Measurements from ENCODE around the gene C12orf50.
A peak's percentile ranks its signal among the peaks of the same experiment; 100 is the strongest.

C12orf50 gene

DNA sequence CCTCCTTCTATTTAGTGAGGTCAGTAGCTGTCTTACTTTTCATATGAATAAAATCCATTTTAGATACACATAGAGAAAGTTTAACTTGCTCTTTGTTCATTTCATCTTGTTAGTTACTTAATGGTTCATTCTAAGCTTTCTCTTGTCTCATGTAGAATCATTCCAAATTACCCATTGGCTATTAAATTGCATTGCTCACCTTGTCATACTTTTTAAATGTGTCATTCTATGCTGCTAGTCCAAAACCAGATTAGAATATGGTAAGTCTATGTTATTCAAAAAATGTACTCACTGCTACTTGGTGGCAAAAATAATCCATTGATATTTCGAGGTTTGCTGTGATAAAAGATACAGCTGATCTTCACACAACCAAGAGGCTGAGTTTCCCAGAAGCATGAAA, 3.0 kb downstream of the C12orf50 start:
- DNase-seq (ENCODE audit: low read depth in 1 of 2, low spot score in 1 of 2): no peak
- in situ Hi-C loops (cut with HindIII; ENCODE audit: low pct_unique_long_range_greater_than_20kb, low sequenced_read_pairs): no loop called here
- no peak for TF ChIP-seq JUND (IDR thresholded peaks at IDR 0.05; ENCODE audit: low read depth)

DNA sequence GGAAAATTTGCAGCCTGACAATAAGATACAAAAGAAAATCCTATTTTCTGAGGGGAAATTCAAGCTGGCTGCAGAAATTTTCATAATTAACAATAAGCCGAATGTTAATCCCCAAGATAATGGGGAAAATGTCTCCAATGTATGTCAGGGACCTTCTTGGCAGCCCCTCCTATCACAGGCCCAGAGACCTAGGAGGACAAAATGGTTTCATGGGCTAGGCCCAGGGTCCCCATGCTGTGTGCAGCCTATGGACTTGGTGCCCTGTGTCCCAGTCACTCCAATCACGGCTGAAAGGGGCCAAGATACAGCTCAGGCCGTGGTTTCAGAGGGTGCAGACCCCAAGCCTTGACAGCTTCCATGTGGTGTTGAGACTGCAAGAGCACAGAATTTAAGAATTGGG, 11.2 kb downstream of the C12orf50 start:
- in situ Hi-C loops (cut with HindIII; ENCODE audit: low pct_unique_long_range_greater_than_20kb, low sequenced_read_pairs): no loop called here
- no peak for TF ChIP-seq JUND (IDR thresholded peaks at IDR 0.05; ENCODE audit: low read depth)
- DNase-seq (ENCODE audit: low read depth in 1 of 2, low spot score in 1 of 2): no peak

DNA sequence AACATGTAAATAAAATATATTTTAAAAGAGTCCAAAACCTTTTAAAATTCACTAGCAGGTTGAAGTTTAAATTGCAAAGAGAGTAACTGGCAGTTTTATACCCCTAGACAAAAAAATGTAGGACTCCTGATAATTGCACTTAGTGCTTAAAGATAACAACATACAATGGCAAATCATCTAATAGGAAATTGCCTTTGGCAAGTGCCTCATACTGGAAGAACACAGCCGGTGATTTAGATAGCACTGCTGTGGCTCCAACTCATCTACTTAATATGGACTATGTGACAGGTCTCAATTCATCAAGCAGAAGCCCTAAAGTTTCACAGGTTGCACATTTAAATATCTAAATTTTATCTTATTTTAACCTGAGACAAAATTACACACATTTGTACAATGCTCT, 13.4 kb downstream of the C12orf50 start:
- in situ Hi-C loops (cut with HindIII; ENCODE audit: low pct_unique_long_range_greater_than_20kb, low sequenced_read_pairs): no loop called here
- TF ChIP-seq JUND (IDR thresholded peaks at IDR 0.05; ENCODE audit: low read depth): no peak
- DNase-seq (ENCODE audit: low read depth in 1 of 2, low spot score in 1 of 2): no peak

- in situ Hi-C loops (cut with HindIII; ENCODE audit: low pct_unique_long_range_greater_than_20kb, low sequenced_read_pairs): no loop called here
- TF ChIP-seq JUND (IDR thresholded peaks at IDR 0.05; ENCODE audit: low read depth): no peak
- no peak for DNase-seq (ENCODE audit: low read depth in 1 of 2, low spot score in 1 of 2)
Observed at GRCh38 chr12:88011755-88012154, 17.4 kb downstream of the C12orf50 start.

GRCh38 chr12:88006351-88006750, 22.9 kb downstream of the C12orf50 start:
- in situ Hi-C loops (cut with HindIII; ENCODE audit: low pct_unique_long_range_greater_than_20kb, low sequenced_read_pairs): no loop called here
- DNase-seq (ENCODE audit: low read depth in 1 of 2, low spot score in 1 of 2): no peak
- no peak for TF ChIP-seq JUND (IDR thresholded peaks at IDR 0.05; ENCODE audit: low read depth)

GRCh38 chr12:88001327-88001726, 27.9 kb downstream of the C12orf50 start:
- no peak for DNase-seq (ENCODE audit: low read depth in 1 of 2, low spot score in 1 of 2)
- in situ Hi-C loops (cut with HindIII; ENCODE audit: low pct_unique_long_range_greater_than_20kb, low sequenced_read_pairs): no loop called here
- TF ChIP-seq JUND (IDR thresholded peaks at IDR 0.05; ENCODE audit: low read depth): no peak

- DNase-seq (ENCODE audit: low read depth in 1 of 2, low spot score in 1 of 2): peak; percentile 41 to 88
- no peak for TF ChIP-seq JUND (IDR thresholded peaks at IDR 0.05; ENCODE audit: low read depth)
- in situ Hi-C loops (cut with HindIII; ENCODE audit: low pct_unique_long_range_greater_than_20kb, low sequenced_read_pairs): no loop called here
Observed at GRCh38 chr12:87995581-87996178, 33.5 kb downstream of the C12orf50 start.

- in situ Hi-C loops (cut with HindIII; ENCODE audit: low pct_unique_long_range_greater_than_20kb, low sequenced_read_pairs): no loop called here
- DNase-seq (ENCODE audit: low read depth in 1 of 2, low spot score in 1 of 2): no peak
- no peak for TF ChIP-seq JUND (IDR thresholded peaks at IDR 0.05; ENCODE audit: low read depth)
Observed at GRCh38 chr12:87991483-87991882, 37.7 kb downstream of the C12orf50 start.

DNA sequence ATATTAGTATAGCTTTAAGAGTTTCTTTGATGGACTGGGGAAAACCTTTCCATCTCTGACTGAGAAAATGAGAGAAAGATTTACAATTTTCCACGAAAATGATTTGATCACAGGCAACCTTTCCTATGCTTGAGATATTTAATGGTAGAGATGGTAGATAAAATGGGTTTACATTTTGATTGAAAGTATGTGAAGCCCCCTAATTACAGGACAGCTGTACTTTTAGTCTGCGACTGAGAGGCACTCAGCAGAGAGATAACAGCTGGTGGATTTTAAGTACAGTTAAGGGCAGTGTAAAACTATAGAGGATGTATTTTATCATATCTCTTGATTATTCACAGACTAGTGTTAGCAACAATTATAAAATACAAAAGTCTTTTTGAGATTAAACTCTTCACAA, 40.7 kb downstream of the C12orf50 start:
- no peak for TF ChIP-seq JUND (IDR thresholded peaks at IDR 0.05; ENCODE audit: low read depth)
- DNase-seq (ENCODE audit: low read depth in 1 of 2, low spot score in 1 of 2): no peak
- in situ Hi-C loops (cut with HindIII; ENCODE audit: low pct_unique_long_range_greater_than_20kb, low sequenced_read_pairs): no loop called here

DNA sequence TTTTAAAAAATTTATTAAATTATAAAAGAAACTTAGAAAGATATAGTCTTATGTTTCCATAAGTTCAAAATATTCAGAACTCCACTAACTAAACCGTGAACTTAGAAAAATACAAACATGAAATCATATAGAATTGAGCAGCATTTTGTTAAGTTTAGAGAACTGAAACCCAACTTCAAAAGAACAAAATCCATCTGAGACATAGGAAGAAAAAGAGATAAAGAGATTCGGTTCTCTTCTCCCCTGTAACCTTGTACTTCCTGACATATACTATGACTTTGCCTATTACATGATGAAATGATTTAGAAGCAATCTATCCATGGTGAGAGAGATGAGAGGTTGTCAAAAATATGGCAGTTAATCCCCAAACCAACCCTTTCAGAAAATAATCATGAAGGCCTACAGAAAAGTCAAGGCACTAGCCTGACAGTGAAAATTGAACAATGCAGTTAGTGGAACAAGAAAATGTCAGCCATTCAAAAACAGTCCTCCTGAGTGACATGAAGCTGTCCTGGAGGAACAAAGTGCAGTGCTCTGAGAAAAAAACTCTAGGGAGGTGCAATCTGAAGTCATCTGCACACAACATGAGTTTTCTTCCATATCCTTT, 44.0 kb downstream of the C12orf50 start:
- in situ Hi-C loops (cut with HindIII; ENCODE audit: low pct_unique_long_range_greater_than_20kb, low sequenced_read_pairs): no loop called here
- TF ChIP-seq JUND (IDR thresholded peaks at IDR 0.05; ENCODE audit: low read depth): no peak
- DNase-seq (ENCODE audit: low read depth in 1 of 2, low spot score in 1 of 2): no peak

DNA sequence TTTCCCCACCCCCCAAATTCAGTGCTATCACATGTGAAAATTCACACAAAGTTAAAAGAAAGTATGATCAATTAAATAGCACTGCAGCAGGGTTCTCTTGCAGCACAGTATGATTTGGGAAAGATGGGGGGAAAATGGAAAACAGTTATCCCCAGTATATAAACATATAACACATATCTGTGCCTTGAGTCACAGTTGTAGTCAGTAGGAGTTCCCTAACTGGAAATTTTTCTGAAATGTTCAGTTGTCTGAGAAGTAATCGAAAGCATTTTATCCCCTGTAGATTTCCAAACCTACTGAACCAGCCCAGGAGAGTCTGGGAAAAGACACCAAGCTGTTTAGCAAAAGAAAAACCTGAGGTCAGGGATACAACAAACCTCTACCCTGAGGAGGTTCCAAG, 47.0 kb downstream of the C12orf50 start:
- no peak for TF ChIP-seq JUND (IDR thresholded peaks at IDR 0.05; ENCODE audit: low read depth)
- in situ Hi-C loops (cut with HindIII; ENCODE audit: low pct_unique_long_range_greater_than_20kb, low sequenced_read_pairs): no loop called here
- DNase-seq (ENCODE audit: low read depth in 1 of 2, low spot score in 1 of 2): no peak

GRCh38 chr12:87981495-87981894, 47.7 kb downstream of the C12orf50 start:
- TF ChIP-seq JUND (IDR thresholded peaks at IDR 0.05; ENCODE audit: low read depth): no peak
- in situ Hi-C loops (cut with HindIII; ENCODE audit: low pct_unique_long_range_greater_than_20kb, low sequenced_read_pairs): no loop called here
- DNase-seq (ENCODE audit: low read depth in 1 of 2, low spot score in 1 of 2): no peak

GRCh38 chr12:87975879-87976278, 53.3 kb downstream of the C12orf50 start:
- in situ Hi-C loops (cut with HindIII; ENCODE audit: low pct_unique_long_range_greater_than_20kb, low sequenced_read_pairs): no loop called here

DNA sequence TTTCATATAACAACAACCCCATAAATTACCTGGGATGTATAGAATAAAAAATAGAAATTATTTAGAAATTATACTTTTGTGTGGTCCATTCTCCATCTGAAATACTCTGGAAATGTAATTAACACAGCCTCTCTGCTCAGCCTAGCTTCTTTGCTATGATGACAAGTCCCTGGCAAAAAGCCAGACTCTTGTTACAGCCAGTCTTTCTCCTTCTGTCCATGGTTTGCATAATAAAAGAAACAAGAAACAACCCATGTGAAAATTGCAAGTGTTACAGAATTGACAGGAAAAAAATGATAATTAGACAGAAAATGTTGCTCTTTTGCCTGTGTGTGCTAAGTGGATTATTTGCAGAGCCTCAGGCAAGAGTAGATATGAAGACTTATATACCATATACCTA, 61.3 kb downstream of the C12orf50 start:
- DNase-seq (ENCODE audit: low read depth in 1 of 2, low spot score in 1 of 2): peak in 1 of 2 experiments; percentile 59
- in situ Hi-C loops (cut with HindIII; ENCODE audit: low pct_unique_long_range_greater_than_20kb, low sequenced_read_pairs): no loop called here
- TF ChIP-seq JUND (IDR thresholded peaks at IDR 0.05; ENCODE audit: low read depth): no peak

More at GRCh38 chr12:87975879-87976278, 53.3 kb downstream of the C12orf50 start:
- DNase-seq (ENCODE audit: low read depth in 1 of 2, low spot score in 1 of 2): no peak
- no peak for TF ChIP-seq JUND (IDR thresholded peaks at IDR 0.05; ENCODE audit: low read depth)
